ENCODE data around the gene ZIM2.
"Not testable (repeated sequence)": the region's sequence is repeated elsewhere in the genome, so short reads cannot be mapped to it uniquely, and the experiment has no call there.

Gene ZIM2

GRCh38 chr19:56862741-56863140, 22.2 kb upstream of the ZIM2 start:
- Histone ChIP-seq H3K27ac (ENCODE audit: low read depth, low read length) (no peak overlapping the region), H3K4me1 (ENCODE audit: control insufficient read depth, insufficient read depth, low read length) (no peaks in the 10 kb centered on the region), H3K36me3 (ENCODE audit: control insufficient read depth, insufficient read depth, low read length) (no peaks in the 10 kb centered on the region), H3K27me3 (ENCODE audit: control insufficient read depth, insufficient read depth, low read length) (no peaks in the 10 kb centered on the region), H3K9ac (ENCODE audit: low read length) (no peak overlapping the region), H3K4me3 (ENCODE audit: low read length) (no peak overlapping the region)

GRCh38 chr19:56860409-56860808, 19.9 kb upstream of the ZIM2 start:
- not testable (repeated sequence) for H3K4me1 ChIP-seq (ENCODE audit: control insufficient read depth, insufficient read depth, low read length); H3K9ac ChIP-seq (ENCODE audit: low read length); H3K27ac ChIP-seq (ENCODE audit: low read depth, low read length); H3K27me3 ChIP-seq (ENCODE audit: control insufficient read depth, insufficient read depth, low read length); H3K4me3 ChIP-seq (ENCODE audit: low read length); H3K36me3 ChIP-seq (ENCODE audit: control insufficient read depth, insufficient read depth, low read length)

GRCh38 chr19:56858026-56858425, 17.5 kb upstream of the ZIM2 start:
- Histone ChIP-seq H3K4me3 (ENCODE audit: low read length) (no peak overlapping the region), H3K27ac (ENCODE audit: low read depth, low read length) (no peak overlapping the region), H3K27me3 (ENCODE audit: control insufficient read depth, insufficient read depth, low read length) (no peaks in the 10 kb centered on the region), H3K9ac (ENCODE audit: low read length) (no peak overlapping the region), H3K4me1 (ENCODE audit: control insufficient read depth, insufficient read depth, low read length) (peaks cover 8% of the 10 kb centered on the region), H3K36me3 (ENCODE audit: control insufficient read depth, insufficient read depth, low read length) (no peaks in the 10 kb centered on the region)

GRCh38 chr19:56856822-56857221, 16.3 kb upstream of the ZIM2 start:
- Histone ChIP-seq H3K4me1 (ENCODE audit: control insufficient read depth, insufficient read depth, low read length) (peaks cover 8% of the 10 kb centered on the region), H3K27ac (ENCODE audit: low read depth, low read length) (no peak overlapping the region), H3K9ac (ENCODE audit: low read length) (no peak overlapping the region), H3K4me3 (ENCODE audit: low read length) (no peak overlapping the region), H3K36me3 (ENCODE audit: control insufficient read depth, insufficient read depth, low read length) (no peaks in the 10 kb centered on the region), H3K27me3 (ENCODE audit: control insufficient read depth, insufficient read depth, low read length) (no peaks in the 10 kb centered on the region)

DNA sequence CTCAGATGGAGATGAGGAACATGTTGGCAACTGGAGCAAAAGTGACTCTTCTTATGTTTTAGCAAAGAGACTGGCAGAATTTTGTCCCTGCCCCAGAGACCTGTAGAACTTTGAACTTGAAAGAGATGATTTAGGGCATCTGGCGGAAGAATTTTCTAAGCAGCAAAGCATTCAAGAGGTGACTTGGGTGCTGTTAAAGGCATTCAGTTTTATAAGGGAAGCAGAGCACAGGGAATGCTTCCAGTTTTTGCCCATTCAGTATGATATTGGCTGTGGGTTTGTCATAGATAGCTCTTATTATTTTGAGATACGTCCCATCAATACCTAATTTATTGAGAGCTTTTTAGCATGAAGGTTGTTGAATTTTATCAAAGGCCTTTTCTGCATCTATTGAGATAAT, 11.8 kb upstream of the ZIM2 start:
- not testable (repeated sequence) for H3K4me3 ChIP-seq (ENCODE audit: low read length); H3K27ac ChIP-seq (ENCODE audit: low read depth, low read length); H3K27me3 ChIP-seq (ENCODE audit: control insufficient read depth, insufficient read depth, low read length); H3K9ac ChIP-seq (ENCODE audit: low read length); H3K4me1 ChIP-seq (ENCODE audit: control insufficient read depth, insufficient read depth, low read length); H3K36me3 ChIP-seq (ENCODE audit: control insufficient read depth, insufficient read depth, low read length)

- no peak overlapping the region for H3K27ac ChIP-seq (ENCODE audit: low read depth, low read length)
- H3K36me3 ChIP-seq (ENCODE audit: control insufficient read depth, insufficient read depth, low read length), result no peaks in the 10 kb centered on the region
- no peaks in the 10 kb centered on the region for H3K27me3 ChIP-seq (ENCODE audit: control insufficient read depth, insufficient read depth, low read length)
- H3K9ac ChIP-seq (ENCODE audit: low read length), result no peak overlapping the region
- H3K4me3 ChIP-seq (ENCODE audit: low read length), result no peak overlapping the region
- no peaks in the 10 kb centered on the region for H3K4me1 ChIP-seq (ENCODE audit: control insufficient read depth, insufficient read depth, low read length)
Observed at GRCh38 chr19:56848166-56848565, 7.6 kb upstream of the ZIM2 start.

GRCh38 chr19:56842412-56842811, 1.9 kb upstream of the ZIM2 start:
- H3K27ac ChIP-seq (ENCODE audit: low read depth, low read length), result no peak overlapping the region
- no peaks in the 10 kb centered on the region for H3K27me3 ChIP-seq (ENCODE audit: control insufficient read depth, insufficient read depth, low read length)
- H3K4me3 ChIP-seq (ENCODE audit: low read length), result no peak overlapping the region
- no peak overlapping the region for H3K9ac ChIP-seq (ENCODE audit: low read length)
- H3K36me3 ChIP-seq (ENCODE audit: control insufficient read depth, insufficient read depth, low read length), result no peaks in the 10 kb centered on the region
- H3K4me1 ChIP-seq (ENCODE audit: control insufficient read depth, insufficient read depth, low read length), result no peaks in the 10 kb centered on the region

GRCh38 chr19:56841193-56841543, 642 bp upstream of the ZIM2 start:
- no peak overlapping the region for H3K4me3 ChIP-seq (ENCODE audit: low read length)
- H3K9ac ChIP-seq (ENCODE audit: low read length), result no peak overlapping the region
- no peak overlapping the region for H3K27ac ChIP-seq (ENCODE audit: low read depth, low read length)
- H3K4me1 ChIP-seq (ENCODE audit: control insufficient read depth, insufficient read depth, low read length), result no peaks in the 10 kb centered on the region
- H3K36me3 ChIP-seq (ENCODE audit: control insufficient read depth, insufficient read depth, low read length), result no peaks in the 10 kb centered on the region
- H3K27me3 ChIP-seq (ENCODE audit: control insufficient read depth, insufficient read depth, low read length), result no peaks in the 10 kb centered on the region

GRCh38 chr19:56839652-56840450, 675 bp downstream of the ZIM2 start:
- no peaks in the 10 kb centered on the region for H3K27me3 ChIP-seq (ENCODE audit: control insufficient read depth, insufficient read depth, low read length)
- peak overlapping the region; percentile 88 for H3K27ac ChIP-seq (ENCODE audit: low read depth, low read length)
- no peaks in the 10 kb centered on the region for H3K36me3 ChIP-seq (ENCODE audit: control insufficient read depth, insufficient read depth, low read length)
- peak overlapping the region; percentile 60 for H3K4me3 ChIP-seq (ENCODE audit: low read length)
- no peak overlapping the region for H3K9ac ChIP-seq (ENCODE audit: low read length)
- no peaks in the 10 kb centered on the region for H3K4me1 ChIP-seq (ENCODE audit: control insufficient read depth, insufficient read depth, low read length)

DNA sequence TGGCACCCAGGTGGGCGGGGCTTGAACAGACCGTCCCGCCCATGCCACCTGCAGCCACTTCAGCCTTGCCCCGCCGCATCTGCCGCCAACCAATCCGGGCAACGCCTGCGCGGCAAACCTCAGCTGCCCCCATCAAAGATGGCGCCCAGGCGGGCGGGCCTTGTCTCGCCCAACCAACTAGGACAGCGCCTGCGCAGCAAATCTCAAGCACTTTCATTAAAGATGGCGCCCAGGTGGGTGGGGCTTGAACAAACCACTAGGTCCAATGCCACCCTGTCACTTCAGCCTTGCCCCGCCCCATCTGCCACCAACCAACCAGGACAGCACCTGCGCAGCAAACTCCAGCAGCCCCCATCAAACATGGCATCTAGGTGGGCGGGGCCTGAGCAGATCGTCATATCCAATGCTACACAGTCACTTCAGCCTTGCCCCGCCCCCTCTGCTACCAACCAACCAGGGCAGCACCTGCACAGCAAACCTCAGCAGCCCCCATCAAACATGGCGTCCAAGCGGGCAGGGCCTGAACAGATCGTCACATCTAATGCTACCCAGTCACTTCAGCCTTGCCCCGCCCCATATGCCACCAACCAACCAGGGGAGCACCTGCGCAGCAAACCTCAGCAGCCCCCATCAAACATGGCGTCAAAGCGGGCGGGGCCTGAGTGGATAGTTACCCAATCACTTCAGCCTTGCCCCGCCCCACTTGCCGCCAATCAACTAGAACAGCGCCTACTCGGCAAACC, 1.4 kb downstream of the ZIM2 start:
- no peak overlapping the region for H3K9ac ChIP-seq (ENCODE audit: low read length)
- peak overlapping the region; percentile 88 for H3K27ac ChIP-seq (ENCODE audit: low read depth, low read length)
- no peaks in the 10 kb centered on the region for H3K27me3 ChIP-seq (ENCODE audit: control insufficient read depth, insufficient read depth, low read length)
- no peak overlapping the region for H3K4me3 ChIP-seq (ENCODE audit: low read length)
- no peaks in the 10 kb centered on the region for H3K4me1 ChIP-seq (ENCODE audit: control insufficient read depth, insufficient read depth, low read length)
- no peaks in the 10 kb centered on the region for H3K36me3 ChIP-seq (ENCODE audit: control insufficient read depth, insufficient read depth, low read length)

DNA sequence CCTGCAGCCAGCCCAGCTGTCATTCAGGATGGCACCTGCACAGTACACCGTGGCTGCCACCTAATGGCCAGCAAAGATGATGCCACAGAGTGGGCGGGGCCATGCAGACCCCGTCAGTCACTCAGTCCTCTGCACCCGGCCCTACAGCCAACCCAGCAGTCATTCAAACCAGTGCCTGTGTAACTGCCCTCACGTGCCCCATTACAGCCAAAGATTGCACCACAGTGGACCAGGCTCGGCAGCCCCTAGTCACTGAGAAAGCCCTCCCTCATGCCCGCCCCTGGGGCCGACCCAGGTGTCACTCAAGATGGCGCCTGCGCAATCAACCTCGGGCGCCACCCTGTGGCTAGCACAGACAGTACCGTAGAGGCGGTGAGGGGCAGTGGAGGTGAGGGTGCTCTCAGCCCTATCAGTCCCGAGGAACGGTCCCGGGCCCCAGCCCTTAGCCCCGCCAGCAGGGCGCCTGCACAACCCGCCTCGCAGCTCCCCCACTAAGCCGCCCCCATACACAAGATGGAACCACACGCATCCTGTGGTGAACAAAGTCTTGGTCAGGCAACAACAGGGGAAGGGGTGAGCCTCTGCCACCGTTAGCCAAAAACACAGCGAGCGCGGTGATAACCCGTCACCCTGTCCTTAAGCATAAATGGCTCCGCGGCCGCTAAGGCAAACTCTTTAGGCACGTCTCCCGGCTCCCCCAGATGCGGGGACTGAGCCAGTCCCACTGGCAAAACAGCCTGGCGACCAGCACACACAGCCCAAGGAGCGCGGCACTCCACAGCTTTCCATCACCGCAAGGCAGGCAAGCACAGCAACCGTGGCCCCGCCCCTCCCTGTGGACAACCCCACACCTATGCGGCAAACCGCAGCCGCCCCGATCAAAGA, 2.3 kb downstream of the ZIM2 start:
- peak overlapping the region; percentile 67 for H3K4me3 ChIP-seq (ENCODE audit: low read length)
- H3K36me3 ChIP-seq (ENCODE audit: control insufficient read depth, insufficient read depth, low read length), result peaks cover 2% of the 10 kb centered on the region
- H3K4me1 ChIP-seq (ENCODE audit: control insufficient read depth, insufficient read depth, low read length), result no peaks in the 10 kb centered on the region
- H3K27ac ChIP-seq (ENCODE audit: low read depth, low read length), result peak overlapping the region; percentile 88
- H3K27me3 ChIP-seq (ENCODE audit: control insufficient read depth, insufficient read depth, low read length), result no peaks in the 10 kb centered on the region
- no peak overlapping the region for H3K9ac ChIP-seq (ENCODE audit: low read length)

DNA sequence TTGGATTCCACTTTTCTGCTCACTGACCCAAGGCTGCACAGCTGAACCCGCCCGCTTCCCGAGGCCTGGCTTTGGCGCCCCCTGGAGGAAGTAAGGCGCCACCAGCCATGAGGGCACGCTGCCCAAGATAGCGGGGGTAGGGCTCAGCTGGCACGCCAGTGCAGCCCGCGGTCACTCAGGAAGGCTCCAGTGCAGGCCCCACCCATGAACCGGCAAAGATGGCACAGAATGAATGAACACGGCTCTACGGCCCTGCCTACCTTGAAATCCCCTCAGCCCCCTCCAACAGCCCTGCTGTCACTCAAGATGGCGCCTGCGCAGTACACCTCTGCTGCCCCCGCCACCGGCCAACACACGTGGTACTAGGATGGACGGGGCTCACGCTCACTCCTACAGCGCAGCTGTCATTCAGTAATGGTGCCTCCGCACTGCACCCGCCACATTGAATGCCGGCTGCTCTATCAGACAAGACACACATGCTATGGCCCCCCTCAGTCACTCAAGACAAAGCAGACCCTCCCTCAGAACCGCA, 3.0 kb downstream of the ZIM2 start:
- H3K9ac ChIP-seq (ENCODE audit: low read length), result peak overlapping the region; percentile 10
- peak overlapping the region; percentile 88 for H3K27ac ChIP-seq (ENCODE audit: low read depth, low read length)

More for the DNA sequence above, 3.0 kb downstream of the ZIM2 start:
- peaks cover 3% of the 10 kb centered on the region for H3K36me3 ChIP-seq (ENCODE audit: control insufficient read depth, insufficient read depth, low read length)
- H3K4me3 ChIP-seq (ENCODE audit: low read length), result peak overlapping the region; percentile 67
- H3K27me3 ChIP-seq (ENCODE audit: control insufficient read depth, insufficient read depth, low read length), result no peaks in the 10 kb centered on the region
- no peaks in the 10 kb centered on the region for H3K4me1 ChIP-seq (ENCODE audit: control insufficient read depth, insufficient read depth, low read length)
